ENCODE data around the gene RPRM.
"Not testable (repeated sequence)": the region's sequence is repeated elsewhere in the genome, so short reads cannot be mapped to it uniquely, and the experiment has no call there.

RPRM gene

GRCh38 chr2:153478289-153479261, at the start of gene RPRM:
Gene RPRM (minus strand): TSS chr2:153478762. CDS start chr2:153478565, 197 bp downstream.
- DNase-seq, result peak; percentile 54

GRCh38 chr2:153519257-153519875, 40.8 kb upstream of the RPRM start:
- DNase-seq, result peak; percentile 46

GRCh38 chr2:153512331-153512730, 33.8 kb upstream of the RPRM start:
- no peak for DNase-seq

- no peak for DNase-seq
Measured at GRCh38 chr2:153510996-153511395, 32.4 kb upstream of the RPRM start.

- DNase-seq, result no peak
Measured at GRCh38 chr2:153509133-153509532, 30.6 kb upstream of the RPRM start.

- DNase-seq, result not testable (repeated sequence)
Measured at GRCh38 chr2:153506499-153506898, 27.9 kb upstream of the RPRM start.

- no peak for DNase-seq
Measured at GRCh38 chr2:153499439-153499838, 20.9 kb upstream of the RPRM start.

- no peak for DNase-seq
Measured at GRCh38 chr2:153497938-153498629, 19.5 kb upstream of the RPRM start.

GRCh38 chr2:153495725-153496124, 17.2 kb upstream of the RPRM start:
- DNase-seq, result no peak

- DNase-seq, result no peak
Measured at GRCh38 chr2:153488072-153488471, 9.5 kb upstream of the RPRM start.

- no peak for DNase-seq
Measured at GRCh38 chr2:153487448-153487847, 8.9 kb upstream of the RPRM start.

GRCh38 chr2:153479573-153479972, 1.0 kb upstream of the RPRM start:
- DNase-seq, result no peak

GRCh38 chr2:153477636-153478288, 800 bp downstream of the RPRM start:
- no peak for DNase-seq

- DNase-seq, result no peak
Measured at GRCh38 chr2:153476816-153477635, 1.5 kb downstream of the RPRM start.

GRCh38 chr2:153476491-153476815, 2.1 kb downstream of the RPRM start:
- no peak for DNase-seq

GRCh38 chr2:153474876-153475435, 3.6 kb downstream of the RPRM start:
- no peak for DNase-seq

GRCh38 chr2:153474407-153474806, 4.2 kb downstream of the RPRM start:
- no peak for DNase-seq

- no peak for DNase-seq
Measured at GRCh38 chr2:153470867-153471266, 7.7 kb downstream of the RPRM start.

GRCh38 chr2:153464395-153464794, 14.2 kb downstream of the RPRM start:
- no peak for DNase-seq

- DNase-seq, result no peak
Measured at GRCh38 chr2:153462338-153462859, 16.2 kb downstream of the RPRM start.

- DNase-seq, result no peak
Measured at GRCh38 chr2:153461453-153461852, 17.1 kb downstream of the RPRM start.

- DNase-seq, result no peak
Measured at GRCh38 chr2:153455861-153456260, 22.7 kb downstream of the RPRM start.

Measured in activated CD8-positive, alpha-beta memory T cell treated with anti-CD3 and anti-CD28 coated beads, Interleukin-2, amount 50 U/mL, for 4 hours (primary cell).